Stimulated activated CD4-positive, alpha-beta T cell treated with anti-CD3 and anti-CD28 coated beads, Interleukin-1b, Interleukin-23, amount 100 ng/mL, for 48 hours (primary cell): ENCODE data around the gene SCG3.

Experiments
- DNase-seq: peaks from one replicate; pipeline ENCODE4 v3.0.0-alpha.2; 2020

The SCG3 gene

DNA sequence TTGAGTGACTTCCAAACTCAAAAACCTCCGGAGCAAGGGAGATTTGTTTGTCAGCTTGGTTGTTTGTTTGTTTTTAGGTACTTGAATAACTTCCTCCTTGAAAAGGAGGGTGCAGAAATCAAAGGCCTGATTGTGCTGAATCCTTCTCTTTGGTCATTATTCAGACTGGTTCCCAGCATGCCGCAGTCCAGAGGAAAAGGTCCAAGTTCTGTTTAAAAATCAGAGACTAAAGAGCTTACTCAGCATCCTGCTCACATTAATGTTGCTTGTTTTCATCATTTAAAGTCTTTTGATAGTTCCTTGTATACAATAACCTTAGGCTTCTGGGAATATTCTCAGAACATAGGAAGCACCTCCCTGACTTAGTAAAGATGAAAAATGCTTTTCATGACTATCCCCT, 982 bp upstream of the SCG3 start:
- DNase-seq = no peak

- DNase-seq = no peak
Observed at GRCh38 chr15:51687565-51687964, 6.3 kb downstream of the SCG3 start.

DNA sequence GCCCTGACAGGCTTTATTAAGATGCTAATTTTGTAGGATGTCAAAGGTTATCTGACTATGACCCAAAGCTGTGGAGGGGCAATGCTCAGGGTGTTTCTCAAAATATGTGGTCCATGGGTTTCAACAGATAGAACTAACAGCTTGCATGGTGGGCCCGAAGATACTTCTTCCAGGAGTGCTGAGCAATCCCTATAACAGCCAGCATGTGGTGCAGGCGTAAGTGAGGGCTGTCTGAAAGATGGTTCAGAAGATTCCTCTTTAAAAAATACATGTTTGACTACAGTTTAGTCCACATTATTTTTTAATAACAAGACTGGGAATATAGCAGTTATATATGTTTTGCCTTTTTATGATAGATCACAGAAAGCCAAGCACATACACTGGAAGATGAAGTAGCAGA, 7.6 kb downstream of the SCG3 start:
- DNase-seq = no peak

DNA sequence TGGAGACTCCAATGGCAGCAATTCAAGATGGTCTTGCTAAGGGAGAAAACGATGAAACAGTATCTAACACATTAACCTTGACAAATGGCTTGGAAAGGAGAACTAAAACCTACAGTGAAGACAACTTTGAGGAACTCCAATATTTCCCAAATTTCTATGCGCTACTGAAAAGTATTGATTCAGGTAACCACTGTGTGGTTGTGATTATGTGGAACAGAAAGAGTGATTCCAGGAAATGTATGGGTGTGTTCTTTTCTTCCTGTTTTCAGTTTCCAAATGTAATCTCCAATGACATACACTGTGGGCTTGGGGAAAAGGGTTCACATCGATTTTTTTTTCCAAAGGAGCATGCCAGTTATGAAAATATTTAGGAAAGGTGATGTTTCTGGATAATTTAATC, 10.9 kb downstream of the SCG3 start:
- DNase-seq = no peak

GRCh38 chr15:51696566-51696965, 15.3 kb downstream of the SCG3 start:
- DNase-seq = no peak

GRCh38 chr15:51697163-51697562, 15.9 kb downstream of the SCG3 start:
- DNase-seq = no peak

DNA sequence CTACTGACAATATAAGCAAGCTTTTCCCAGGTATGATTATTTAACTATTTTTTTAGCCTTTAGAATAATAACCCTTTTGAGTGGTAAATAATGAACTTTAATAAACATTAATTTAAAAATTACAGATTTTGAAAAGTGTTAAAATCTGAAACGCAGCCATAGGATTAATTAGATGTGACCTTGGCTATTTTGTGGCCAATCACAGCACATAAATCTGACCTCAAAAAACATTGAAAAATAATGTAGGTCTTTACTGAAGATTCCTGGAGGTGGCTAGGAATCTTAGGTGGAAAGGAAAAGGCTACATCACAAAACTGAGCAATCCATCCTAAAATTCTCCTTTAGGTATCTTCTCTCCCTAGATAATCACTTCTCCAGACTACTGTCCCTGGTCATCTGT, 18.1 kb downstream of the SCG3 start:
- DNase-seq = no peak

GRCh38 chr15:51702710-51703109, 21.4 kb downstream of the SCG3 start:
- no peak for DNase-seq

- no peak for DNase-seq
Observed at GRCh38 chr15:51706291-51706690, 25.0 kb downstream of the SCG3 start.

GRCh38 chr15:51706926-51707608, 25.8 kb downstream of the SCG3 start:
- no peak for DNase-seq

DNA sequence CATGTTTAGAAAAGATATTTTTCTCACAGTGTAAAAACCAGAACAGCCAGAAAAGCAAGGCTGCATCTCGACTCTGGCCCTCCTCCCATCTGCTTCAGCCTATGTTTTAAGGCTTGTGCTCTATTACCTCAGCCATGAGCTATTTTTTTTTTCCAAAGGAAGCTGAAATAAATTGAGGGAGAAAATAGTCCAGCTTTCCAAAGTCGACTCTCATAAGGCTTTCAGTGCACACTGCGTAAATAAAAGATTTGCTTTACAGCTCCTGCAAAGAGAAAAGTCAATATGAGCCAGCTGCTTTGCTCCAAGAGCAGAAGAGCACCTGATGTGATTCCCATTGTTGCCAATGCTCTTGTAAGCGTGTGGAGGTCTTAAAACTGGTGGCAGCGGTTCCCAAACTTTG, 26.7 kb downstream of the SCG3 start:
- DNase-seq = no peak

DNA sequence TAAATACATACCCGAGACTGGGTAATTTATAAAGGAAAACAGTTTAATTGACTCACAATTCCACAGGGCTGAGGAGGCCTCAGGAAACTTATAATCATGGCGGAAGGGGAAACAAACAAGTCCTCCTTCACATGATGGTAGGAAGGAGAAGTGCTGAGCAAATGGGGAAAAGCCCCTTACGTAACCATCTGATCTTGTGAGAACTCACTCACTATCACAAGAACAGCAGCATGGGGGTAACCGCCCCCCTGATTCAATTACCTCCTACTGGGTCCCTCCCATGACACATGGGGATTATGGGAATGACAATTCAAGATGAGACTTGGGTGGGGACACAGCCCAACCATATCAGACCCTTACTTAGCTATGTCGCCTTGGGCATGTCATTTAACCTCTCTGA, 27.7 kb downstream of the SCG3 start:
- no peak for DNase-seq

DNA sequence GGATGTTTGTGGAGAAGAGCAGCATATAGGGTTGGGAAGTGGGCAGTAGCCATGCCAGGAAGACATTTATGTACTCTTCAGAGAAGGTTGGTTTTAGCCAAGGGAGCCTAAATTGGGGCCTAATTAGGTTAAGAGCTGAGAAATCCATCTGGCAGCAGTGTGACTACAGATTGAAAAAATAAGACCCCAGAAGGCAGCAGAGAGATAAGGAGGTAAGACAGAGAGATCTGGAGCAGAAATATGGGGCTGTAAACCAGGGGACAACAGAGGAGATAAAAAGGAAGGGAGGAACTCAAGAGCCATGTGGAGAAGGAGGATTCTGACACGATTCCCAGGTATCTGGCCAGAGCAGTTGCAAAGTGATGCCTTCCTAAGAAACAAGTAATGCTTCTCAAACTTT, 32.9 kb downstream of the SCG3 start:
- no peak for DNase-seq

DNA sequence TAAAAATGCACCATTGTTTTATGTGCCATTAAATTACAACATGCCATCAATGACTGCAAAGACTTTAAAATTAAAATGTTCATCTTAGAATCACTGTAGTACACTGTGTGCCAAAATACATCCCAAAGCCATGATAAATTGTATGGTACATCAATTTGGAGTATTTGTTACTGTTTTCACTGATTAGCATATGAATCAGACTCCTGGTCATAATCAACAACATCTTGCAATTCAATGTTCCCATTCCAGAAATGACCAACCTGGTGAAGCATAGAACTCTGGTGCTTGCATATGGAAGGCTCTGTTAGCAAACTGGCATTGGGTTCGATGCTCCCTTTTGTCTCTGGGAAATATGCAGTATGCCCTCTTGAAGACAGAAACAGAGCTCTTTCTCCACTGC, 33.6 kb downstream of the SCG3 start:
- no peak for DNase-seq

DNA sequence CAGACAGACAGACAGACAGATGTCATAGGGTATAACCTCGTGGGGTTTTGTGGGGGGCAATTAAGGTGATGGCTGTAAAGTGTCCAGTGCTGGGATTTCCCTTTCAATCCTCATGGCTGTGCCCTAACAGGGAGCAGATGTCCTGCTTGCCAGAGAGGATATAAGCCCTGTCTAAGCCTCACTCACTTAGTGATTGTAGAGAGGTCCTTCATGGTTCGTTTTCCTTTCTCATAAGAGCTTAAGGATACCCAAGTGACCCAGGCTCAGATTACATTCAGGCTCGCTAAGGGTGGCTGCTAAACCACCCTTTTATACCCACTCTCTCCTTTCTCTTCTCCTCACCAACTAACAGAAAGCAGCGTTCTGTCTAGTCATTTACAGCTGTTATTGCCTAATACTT, 36.9 kb downstream of the SCG3 start:
- no peak for DNase-seq

DNA sequence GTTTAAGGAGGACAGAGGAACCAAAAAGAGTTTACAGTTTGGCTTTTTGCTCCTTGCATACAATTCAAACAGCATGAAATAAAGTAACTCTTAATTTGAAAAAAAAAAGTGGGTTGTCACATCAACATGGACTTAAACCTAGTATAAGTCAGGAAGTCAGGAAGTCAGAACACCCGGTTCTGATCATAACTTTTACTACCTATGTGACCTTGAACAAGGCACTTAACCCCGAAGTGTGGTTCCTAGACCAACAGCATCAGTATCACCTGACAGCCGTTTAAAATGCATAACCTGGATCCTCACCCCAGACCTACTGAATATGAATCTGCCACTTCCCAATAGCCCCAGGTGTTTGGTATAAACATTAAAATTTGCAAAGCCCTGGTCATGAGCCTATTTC, 37.4 kb downstream of the SCG3 start:
- DNase-seq = no peak

DNA sequence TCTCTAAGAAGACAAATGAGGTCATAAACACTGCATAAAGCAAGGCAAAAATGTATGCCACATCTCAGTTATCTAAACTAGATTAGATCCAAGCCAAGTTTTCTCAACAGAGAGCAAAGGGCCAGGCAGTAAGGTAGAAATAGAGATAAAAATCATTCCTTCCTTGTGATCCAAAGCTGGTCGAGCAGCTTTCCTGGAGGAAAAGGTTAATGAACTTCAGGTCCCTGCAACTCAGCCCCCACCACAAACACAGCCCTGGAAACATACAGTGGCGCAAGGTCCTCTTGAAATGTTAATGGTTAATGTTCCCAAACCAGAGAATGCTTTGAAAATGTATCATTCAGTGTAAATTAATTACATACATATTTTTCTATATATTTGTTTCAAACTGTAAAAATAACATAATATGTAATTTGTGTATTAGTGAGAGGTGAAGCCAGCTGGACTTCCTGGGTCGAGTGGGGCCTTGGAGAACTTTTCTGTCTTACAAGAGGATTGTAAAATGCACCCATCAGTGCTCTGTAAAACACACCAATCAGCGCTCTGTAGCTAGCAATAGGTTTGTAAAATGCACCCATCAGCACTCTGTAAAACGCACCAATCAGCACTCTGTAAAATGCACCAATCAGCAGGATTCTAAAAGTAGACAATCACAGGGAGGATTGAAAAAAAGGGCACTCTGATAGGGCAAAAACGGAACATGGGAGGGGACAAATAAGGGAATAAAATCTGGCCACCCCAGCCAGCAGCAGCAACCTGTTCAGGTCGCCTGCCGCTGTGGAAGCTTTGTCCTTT, 39.1 kb downstream of the SCG3 start:
- no peak for DNase-seq

GRCh38 chr15:51721199-51721960, 40.1 kb downstream of the SCG3 start:
- DNase-seq = no peak

DNA sequence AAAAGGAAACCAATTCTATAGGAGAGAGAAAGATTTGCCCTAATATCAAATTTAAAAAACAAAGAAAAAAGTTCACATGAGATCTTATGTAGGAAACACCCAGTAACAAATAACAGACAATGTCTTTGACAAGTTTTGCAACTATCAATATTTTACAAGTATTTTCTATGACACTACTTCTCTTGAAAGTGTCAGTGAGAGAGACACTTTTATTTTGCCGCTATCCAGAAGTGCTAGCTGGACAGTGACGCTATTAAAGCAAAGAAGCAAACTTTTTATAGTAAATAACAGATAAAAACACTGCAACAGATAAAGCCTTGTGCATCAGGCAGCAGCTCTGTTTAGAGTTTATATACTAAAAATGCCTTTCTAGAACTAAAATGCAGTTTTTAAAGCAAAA, 42.9 kb downstream of the SCG3 start:
- DNase-seq = no peak

GRCh38 chr15:51724673-51725072, 43.4 kb downstream of the SCG3 start:
- DNase-seq = no peak

DNA sequence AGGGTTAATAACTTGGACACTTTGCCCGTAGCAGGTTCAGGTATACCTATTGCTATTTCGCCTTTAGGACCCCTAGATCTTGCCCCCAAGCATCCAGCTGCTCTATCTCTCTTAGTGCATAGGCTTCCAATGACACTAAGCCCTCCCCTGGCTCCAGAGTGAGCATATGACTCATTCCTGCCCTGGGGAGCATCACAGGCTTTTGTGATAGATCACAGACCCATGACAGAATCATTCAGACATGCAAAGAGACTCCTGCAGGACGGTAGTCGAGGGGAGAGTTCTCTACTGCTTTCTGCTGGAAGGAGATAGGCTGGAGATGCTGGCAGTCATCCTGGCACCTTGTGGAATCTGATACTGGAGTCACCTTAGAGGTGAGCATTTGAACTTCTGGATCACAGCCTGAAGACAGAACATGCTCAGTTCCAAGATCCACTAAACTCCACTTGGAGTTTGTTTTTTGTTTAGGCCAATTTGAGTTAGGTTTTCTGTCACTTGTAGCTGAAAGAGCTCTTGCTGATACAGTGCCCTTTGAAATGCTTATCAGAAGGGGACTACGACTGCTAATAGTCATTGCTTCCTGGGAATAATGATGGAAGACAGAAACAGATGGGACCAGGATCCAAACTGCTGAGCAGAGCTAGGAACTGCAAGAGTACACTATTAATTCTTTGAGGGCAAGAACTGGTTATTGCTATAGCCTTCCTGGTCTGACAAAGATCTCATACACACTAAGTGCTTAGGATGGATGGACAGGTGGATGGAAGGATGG, 45.2 kb downstream of the SCG3 start:
- peak; percentile 43 for DNase-seq

DNA sequence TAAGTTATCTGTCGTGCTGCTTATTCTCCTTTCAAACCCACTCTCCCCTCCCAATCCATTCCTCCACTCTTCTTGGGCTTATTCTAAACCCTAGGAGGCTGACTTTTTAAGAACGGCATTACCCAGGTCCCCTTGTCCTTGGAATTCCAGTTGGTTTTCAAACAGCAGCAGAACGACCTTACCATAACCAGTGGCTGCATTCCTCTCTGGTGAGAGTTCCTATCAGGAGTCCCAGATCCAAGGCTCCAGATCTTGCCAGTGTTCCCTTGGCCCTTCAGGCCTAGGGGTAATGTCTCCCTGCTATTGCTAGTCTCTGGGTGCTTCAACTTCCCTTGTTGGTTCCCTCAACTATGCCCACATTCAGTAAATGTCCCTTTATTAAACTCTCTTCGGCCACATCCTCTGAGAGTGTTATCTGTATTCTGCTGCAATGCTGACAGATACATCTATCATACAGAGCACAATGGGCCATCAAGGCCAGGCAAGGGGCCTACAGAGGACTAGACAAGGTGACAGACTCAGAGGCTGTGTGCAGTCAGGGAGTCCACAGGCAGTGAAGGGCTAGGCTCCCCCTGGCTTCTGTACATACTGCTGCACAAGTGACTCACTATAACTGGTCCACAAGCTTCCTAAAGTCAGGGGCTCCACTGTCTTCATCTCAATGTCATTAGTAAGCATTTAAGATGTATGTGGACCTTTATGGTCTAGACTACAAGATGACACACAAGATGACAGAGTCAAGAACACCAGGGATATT, 46.0 kb downstream of the SCG3 start:
- DNase-seq = peak; percentile 24
